HG02798 (cell line): ENCODE measurements around the gene HSFY1.
"Not testable (repeated sequence)": the region's sequence is repeated elsewhere in the genome, so short reads cannot be mapped to it uniquely, and the experiment has no call there.

Source experiments
- ATAC-seq: cut with Tn5 transposase; IDR thresholded peaks from one replicate; pipeline ENCODE4 v1.9.1; 2021; ENCODE audit warnings: mild to moderate bottlenecking; ENCODE audit not compliant: unreplicated experiment, poor library complexity

HSFY1 gene, protein sequence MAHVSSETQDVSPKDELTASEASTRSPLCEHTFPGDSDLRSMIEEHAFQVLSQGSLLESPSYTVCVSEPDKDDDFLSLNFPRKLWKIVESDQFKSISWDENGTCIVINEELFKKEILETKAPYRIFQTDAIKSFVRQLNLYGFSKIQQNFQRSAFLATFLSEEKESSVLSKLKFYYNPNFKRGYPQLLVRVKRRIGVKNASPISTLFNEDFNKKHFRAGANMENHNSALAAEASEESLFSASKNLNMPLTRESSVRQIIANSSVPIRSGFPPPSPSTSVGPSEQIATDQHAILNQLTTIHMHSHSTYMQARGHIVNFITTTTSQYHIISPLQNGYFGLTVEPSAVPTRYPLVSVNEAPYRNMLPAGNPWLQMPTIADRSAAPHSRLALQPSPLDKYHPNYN

DNA sequence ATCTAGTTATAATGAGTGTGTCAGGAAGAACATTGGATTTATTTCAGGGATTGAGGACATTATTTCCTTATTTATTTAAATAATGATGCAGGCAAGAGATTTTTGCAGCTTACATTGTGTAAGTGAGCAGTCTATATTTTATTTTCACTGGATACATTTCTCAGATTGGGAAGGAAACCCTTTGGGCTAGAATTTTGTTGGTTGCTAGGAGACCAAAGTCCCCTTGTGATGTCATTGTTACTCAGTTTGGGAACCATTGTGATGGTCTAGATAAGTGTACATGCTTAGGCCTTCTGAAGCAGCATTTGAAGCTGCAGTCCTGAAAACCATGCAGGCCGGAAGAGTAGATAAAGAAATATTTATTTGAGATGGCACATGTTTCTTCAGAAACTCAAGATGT, at the start of gene HSFY1:
HSFY1 (plus strand) TSS at position 301 of the 400 bp plus-strand sequence; CDS start at position 369, 68 bp downstream.
- not testable (repeated sequence) for ATAC-seq

DNA sequence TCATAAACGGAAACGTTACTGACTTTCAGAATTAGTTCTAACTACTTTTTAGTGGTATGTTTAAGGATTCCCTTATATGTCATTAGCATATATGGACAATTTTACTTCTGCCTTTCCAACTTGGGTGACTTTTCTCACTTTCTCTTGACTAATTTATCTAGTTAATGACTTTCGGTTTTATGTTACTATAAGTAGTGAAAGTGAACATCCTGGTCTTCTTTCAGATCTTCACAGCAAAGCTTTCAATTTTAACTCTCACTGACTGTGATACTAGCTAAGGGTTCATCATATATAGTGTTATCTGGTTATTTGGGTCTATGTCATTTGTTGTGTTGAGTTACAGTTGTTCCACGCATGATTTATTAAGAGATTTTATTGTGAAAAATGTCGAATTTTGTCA, 42.3 kb upstream of the HSFY1 start:
- ATAC-seq = not testable (repeated sequence)

DNA sequence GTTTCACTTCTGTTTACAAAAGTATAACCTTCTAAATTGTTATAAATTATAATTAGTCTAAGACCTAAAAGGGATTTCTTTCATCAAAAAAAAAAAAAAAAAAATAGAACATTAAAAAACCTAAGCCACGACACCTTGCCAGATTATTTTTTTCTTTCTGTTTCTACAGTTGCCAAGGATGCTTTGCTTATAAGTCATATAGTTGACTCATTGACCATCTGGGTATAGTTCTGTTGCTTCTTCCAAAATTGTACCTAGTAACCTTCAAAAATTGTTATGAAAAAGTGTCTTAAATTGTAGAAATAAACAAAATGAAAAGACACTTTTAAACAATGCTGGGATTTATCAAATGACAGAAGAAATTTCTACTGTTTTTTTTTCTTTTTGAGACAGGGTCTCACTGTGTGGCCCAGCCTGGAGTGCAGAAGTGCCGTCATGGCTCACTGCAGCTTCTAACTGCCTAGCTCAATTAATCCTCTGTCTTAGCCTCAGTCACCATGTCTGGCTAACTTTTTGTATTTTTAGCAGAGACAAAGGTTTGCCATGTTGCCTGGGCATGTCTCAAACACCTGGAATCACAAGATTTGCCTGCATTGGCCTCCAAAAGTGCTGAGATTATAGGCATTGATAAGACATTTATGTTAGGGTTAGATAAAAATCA, 15.4 kb upstream of the HSFY1 start:
- not testable (repeated sequence) for ATAC-seq

DNA sequence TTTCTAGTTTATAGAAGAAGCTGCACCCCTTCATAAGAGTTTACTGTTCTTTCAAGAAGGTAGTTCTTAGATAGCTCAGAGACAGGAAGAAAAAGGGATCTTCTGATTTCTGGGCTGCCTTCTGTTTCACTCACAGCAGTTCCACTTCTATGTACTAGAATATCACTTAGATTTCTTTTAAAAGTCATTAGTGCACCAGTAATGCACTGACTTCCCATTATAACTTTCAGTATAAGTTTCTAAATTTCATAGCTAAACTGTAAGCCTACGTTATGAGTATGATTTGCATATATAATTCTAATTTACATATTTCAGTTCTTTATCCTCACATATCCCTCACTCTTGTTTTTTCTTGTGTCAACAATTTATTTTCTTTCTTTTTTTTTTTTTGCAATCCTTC, 7.6 kb upstream of the HSFY1 start:
- ATAC-seq = not testable (repeated sequence)

DNA sequence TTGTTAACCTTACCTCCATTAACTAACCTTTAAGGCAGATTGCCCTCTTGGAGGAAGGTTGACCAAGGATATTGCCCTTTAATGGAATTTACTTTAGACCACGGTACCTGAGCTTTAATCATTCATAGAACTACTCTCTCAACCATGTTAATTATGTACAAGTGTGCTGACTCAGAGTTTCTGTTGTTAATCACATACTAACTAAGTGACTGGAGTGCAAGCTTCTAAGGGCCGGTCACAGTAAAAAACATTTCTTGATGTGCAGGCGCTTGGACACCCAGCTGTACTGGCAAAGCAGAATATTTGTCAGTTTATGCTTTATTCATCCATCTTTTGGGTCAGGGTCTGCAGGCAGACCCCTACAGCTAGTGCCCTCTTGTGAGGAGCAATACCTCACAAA, 6.6 kb downstream of the HSFY1 start:
- not testable (repeated sequence) for ATAC-seq

DNA sequence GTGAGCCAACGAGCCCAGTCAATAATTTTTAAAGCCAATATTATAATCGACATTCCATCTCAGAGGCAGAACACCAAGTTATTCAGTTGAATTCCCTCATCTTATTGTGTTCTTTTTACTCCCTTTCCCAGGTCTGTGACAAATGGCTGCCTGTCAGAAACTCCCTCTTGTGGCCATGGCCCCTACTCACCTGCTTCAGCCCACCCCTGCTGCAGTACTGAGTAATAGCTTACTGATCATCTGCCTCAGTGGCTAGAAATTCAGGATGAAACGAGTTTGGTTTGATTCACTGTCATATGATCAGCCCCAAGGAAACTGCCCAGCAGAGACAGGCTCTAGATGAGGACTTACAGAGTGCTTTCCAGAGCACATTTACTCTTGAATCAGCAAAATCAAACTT, 19.4 kb downstream of the HSFY1 start:
- not testable (repeated sequence) for ATAC-seq
